Astrocyte of the cerebellum (primary cell): ENCODE measurements around the gene SHISA5.

Source experiments
- DNase-seq: peaks from one replicate; pipeline ENCODE4 v3.0.0-alpha.2; 2011; ENCODE audit warnings: low read depth
- H3K4me3 ChIP-seq: 2 replicates; pipeline ENCODE4 v1.5.1; 2011; ENCODE audit warnings: mild to moderate bottlenecking, low read depth, low read length, moderate library complexity
- in situ Hi-C: cut with HindIII; loops from 2 replicates; pipeline ENCODE4 v1.10.0; 2017; ENCODE audit warnings: low sequenced_read_pairs
- TF ChIP-seq, protein P1 (sequence below): IDR thresholded peaks from 2 replicates; pipeline ENCODE4 v1.5.1; 2012; ENCODE audit warnings: low read length, low read depth, moderate library complexity, mild to moderate bottlenecking; ENCODE audit errors: missing control alignments

SHISA5 gene

DNA sequence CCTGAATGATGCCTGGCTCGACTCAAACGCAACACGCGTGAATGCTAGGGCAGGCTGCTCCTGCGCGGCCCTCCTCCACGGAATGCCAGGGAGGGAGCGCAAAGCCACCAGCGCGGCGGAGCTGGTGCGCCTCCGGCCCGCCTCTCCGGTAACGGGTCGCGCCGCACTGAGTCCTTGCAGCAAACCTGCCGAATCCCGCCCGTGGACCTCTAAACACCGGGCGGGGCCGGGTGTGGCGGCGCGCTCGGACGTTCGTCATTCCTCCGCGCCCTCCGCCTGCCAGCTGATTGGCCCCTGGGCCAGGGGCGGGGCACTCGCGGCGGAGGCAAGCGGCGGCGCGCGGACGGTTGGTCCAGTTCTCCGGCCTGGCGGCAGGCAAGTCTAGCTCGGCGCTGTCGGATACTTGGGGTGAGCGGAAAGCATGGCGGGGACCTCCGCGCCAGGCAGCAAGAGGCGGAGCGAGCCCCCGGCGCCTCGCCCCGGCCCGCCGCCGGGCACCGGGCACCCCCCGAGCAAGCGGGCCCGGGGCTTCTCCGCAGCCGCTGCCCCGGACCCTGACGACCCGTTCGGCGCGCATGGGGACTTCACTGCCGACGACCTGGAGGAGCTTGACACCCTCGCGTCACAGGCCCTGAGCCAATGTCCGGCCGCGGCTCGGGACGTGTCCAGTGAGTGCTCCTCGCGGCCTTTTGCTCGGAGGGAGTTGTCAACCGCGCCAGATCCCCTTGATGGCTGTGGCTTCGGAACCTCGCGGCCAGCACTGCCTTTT is 57.4 kb downstream of the SHISA5 start, which contains the start of gene ATRIP:
TSS of gene ATRIP (plus strand) at position 313 of the 769 bp plus-strand sequence. CDS start at position 422, 109 bp downstream.
- in situ Hi-C loops = loop anchor here (25.0 kb wide), 1 partner anchor 184 kb away; no protein-coding TSS in a partner anchor
- DNase-seq = peak; percentile 39
- H3K4me3 ChIP-seq = peak within 1 kb of the TSS; percentile 84
- TF ChIP-seq, protein P1, sequence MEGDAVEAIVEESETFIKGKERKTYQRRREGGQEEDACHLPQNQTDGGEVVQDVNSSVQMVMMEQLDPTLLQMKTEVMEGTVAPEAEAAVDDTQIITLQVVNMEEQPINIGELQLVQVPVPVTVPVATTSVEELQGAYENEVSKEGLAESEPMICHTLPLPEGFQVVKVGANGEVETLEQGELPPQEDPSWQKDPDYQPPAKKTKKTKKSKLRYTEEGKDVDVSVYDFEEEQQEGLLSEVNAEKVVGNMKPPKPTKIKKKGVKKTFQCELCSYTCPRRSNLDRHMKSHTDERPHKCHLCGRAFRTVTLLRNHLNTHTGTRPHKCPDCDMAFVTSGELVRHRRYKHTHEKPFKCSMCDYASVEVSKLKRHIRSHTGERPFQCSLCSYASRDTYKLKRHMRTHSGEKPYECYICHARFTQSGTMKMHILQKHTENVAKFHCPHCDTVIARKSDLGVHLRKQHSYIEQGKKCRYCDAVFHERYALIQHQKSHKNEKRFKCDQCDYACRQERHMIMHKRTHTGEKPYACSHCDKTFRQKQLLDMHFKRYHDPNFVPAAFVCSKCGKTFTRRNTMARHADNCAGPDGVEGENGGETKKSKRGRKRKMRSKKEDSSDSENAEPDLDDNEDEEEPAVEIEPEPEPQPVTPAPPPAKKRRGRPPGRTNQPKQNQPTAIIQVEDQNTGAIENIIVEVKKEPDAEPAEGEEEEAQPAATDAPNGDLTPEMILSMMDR = no peak

DNA sequence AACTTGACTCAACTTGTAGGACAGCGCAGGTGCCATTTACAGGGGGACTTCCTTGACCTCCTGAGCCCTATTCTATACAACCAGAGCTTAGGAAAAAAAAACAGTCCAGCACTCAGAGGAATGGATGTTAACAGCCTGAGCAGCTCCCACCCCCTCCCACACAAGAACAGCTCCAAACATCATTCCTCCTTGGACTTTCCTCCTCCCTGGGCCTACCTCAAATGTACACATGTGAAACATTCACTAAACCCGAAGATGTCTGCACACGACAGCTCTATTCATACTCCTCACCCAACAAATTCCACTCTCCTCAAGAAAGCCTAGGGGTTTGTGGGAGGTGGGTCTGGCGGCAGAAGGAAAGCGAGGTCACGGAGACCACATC is 57.9 kb downstream of the SHISA5 start:
- peak overlapping the region; percentile 84 for H3K4me3 ChIP-seq
- no peak for DNase-seq
- in situ Hi-C loops = loop anchor here (25.0 kb wide), 1 partner anchor 184 kb away; no protein-coding TSS in a partner anchor
- TF ChIP-seq, protein P1 = no peak

DNA sequence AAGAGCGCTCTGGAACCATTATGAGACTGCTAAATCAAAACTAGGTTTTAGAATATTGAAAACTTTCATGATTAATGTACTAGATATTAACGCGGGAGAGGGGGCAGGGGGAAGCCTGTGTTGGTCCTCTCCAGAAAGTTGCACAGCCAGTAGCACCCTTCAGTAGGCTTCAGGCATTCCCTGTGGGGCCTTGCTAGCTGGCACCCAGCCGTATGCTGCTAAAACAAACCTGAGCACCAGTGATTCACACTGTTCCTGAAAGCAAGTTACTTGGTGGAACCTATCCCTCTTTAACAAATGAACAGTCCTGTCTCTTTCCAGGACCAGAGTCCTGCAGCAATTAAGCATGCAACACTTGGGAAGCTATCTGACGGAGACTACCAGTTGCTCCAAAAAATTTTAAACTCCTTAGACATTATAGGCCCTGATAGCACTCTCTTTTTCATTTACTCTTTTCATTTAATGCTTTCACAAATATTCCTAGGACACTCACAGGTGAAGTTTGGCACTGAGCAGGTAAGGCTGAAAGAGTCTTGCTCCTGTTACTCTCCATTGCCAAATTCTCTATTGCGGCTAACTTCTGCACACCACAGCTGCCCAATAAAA is 58.6 kb downstream of the SHISA5 start:
- in situ Hi-C loops = loop anchor here (25.0 kb wide), 1 partner anchor 183 kb away; no protein-coding TSS in a partner anchor
- H3K4me3 ChIP-seq = no peak overlapping the region
- TF ChIP-seq, protein P1 = no peak
- DNase-seq = no peak

DNA sequence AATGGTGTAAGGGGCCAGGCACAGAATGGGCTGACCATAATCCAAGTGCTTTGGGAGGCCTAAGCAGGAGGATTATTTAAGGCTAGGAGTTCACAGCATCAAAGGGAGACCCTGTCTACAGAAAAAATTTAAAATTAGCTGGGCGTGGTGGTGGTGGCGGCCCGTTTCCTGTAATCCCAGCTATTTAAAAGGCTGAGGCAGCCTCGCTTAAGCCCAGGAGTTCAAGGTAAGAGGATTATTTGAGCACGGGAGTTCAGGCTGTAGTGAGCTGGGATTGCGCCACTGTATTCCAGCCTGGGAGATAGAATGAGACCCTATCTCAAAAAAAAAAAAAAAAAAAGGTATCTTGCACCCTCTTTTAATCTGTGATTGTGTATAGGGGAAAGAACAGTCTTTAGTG is 62.0 kb downstream of the SHISA5 start:
- no peak overlapping the region for H3K4me3 ChIP-seq
- in situ Hi-C loops = loop anchor here (25.0 kb wide), 1 partner anchor 180 kb away; no protein-coding TSS in a partner anchor
- DNase-seq = no peak
- TF ChIP-seq, protein P1 = no peak

DNA sequence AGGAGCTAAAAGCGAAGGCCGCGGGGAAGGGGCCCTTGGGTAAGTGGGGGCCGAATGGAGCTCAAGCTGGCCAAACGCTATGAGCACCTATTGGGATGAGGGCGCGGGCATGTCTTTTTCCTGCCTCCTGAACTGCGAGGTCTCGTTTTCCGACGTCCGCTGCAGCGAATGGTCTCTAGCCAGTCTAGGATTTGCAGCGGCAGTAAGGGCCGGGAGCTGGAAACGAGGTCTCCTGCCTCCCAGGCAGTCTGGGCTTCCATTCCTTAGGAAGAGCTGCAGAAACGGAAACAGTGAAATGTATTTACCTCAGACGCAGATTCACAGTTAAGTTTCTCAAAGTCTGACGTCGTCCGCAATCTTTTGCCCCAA is 63.4 kb downstream of the SHISA5 start:
- in situ Hi-C loops = loop anchor here (25.0 kb wide), 1 partner anchor 178 kb away; no protein-coding TSS in a partner anchor
- TF ChIP-seq, protein P1 = no peak
- H3K4me3 ChIP-seq = peak overlapping the region; percentile 89
- no peak for DNase-seq

DNA sequence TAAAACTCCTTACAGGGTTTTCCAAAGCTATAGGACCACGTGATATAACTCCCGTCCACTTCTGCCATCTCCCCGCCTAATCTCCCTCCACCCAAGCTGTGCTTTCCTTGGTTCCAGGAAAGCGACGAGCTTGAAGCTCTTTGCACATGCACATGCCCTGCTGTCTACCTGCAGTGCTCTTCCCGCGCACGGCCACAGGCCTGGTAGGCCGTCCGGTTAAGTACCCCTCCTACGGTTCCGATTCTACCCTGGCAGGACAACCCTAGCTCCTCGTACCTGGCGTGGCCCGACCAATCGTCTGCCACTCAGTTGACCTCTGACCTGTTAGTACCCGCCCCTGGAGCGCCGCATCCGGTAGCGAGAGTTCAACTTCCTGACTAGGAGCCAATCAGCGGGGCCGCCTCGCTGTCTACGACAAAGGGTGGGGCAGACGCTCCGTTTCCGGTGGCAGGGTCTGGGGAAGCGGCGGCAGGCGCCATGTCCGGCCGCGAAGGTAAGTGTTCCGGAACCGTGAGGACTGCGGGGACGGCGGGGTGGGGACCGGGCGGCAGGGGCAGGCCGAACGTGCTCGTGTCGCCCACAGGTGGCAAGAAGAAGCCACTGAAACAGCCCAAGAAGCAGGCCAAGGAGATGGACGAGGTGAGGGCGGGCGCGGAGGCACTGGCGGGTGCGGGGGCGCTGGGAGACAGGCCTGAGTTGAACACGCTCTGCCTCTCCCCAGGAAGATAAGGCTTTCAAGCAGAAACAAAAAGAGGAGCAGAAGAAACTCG is 64.0 kb downstream of the SHISA5 start, which contains the start of the genes CCDC51 and TMA7:
TSS of gene CCDC51 (minus strand) at position 300 of the 770 bp plus-strand sequence. CDS start 4,991 bp downstream, outside the sequence.
TSS of gene TMA7 (plus strand) at position 438 of the 770 bp plus-strand sequence. CDS start at position 478, 40 bp downstream.
- H3K4me3 ChIP-seq = peak within 1 kb of the TSS; percentile 89
- in situ Hi-C loops = loop anchor here (5.0 to 25.0 kb wide), 2 partner anchors 43 to 178 kb away; no protein-coding TSS in a partner anchor
- TF ChIP-seq, protein P1 = no peak
- DNase-seq = peak; percentile 87
